A549 (cell line): Measurements from ENCODE around the gene KRT77. TPM values are rescaled to one million over a fixed set of nuclear protein-coding genes. Genes with fewer than 3 reads are reported as not detected.

Experiments used
- ATAC-seq, 2 experiments: fragments of 200-7000 bp in 1 of 2; fragments of >200 bp in 1 of 2; cut with Nextera tagmentation in 1 of 2; cut with Tn5 transposase in 1 of 2; 3 replicates each; pipeline versions ENCODE4 v1.8.0 to v1.9.1; 2018 to 2020; ENCODE audit warnings: mild to moderate bottlenecking in 1 of 2, moderate library complexity in 1 of 2
- CTCF ChIA-PET: fragments of 300-600 bp; sonication (Branson Sonifier 250); formaldehyde crosslinking; extraction: SDS; loops from one replicate; lab custom pipeline; 2021; ENCODE audit warnings: antibody characterized with exemption, inconsistent platforms; lab: Yijun Ruan, JAX
- POLR2A ChIA-PET: fragments of 350-600 bp; formaldehyde crosslinking; extraction: SDS; loops from one replicate; lab custom pipeline; 2021; ENCODE audit warnings: antibody characterized with exemption, inconsistent platforms; lab: Yijun Ruan, JAX
- DNase-seq, 2 experiments: peaks; one replicate each; pipeline versions ENCODE4 v3.0.0 to v3.0.0-alpha.2; 2011 to 2016; ENCODE audit warnings: low read depth in 1 of 2, low spot score in 1 of 2
- FAIRE-seq: peaks from 2 replicates; lab custom pipeline; 2011; peaks lifted over from hg19 to GRCh38; lab: Jason Lieb, UNC
- H3K27ac ChIP-seq, 2 experiments: fragments of >200 bp; sonication (Bioruptor Twin); formaldehyde crosslinking; 3 replicates each; pipeline ENCODE4 v1.5.1; 2016 to 2017
- H3K4me1 ChIP-seq: fragments of >200 bp; sonication (Bioruptor Twin); formaldehyde crosslinking; 3 replicates; pipeline ENCODE4 v1.6.1; 2016
- H3K4me2 ChIP-seq: fragments of >200 bp; sonication (Bioruptor Twin); formaldehyde crosslinking; 3 replicates; pipeline ENCODE4 v1.6.1; 2016
- H3K4me3 ChIP-seq: fragments of >200 bp; sonication (Bioruptor Twin); formaldehyde crosslinking; 3 replicates; pipeline ENCODE4 v1.5.1; 2016
- H3K9me3 ChIP-seq: fragments of >200 bp; sonication (Bioruptor Twin); formaldehyde crosslinking; 3 replicates; pipeline ENCODE4 v1.6.1; 2016
- BCL3 ChIP-seq: fragments of >200 bp; sonication (Bioruptor Twin); formaldehyde crosslinking; IDR thresholded peaks from 3 replicates; pipeline ENCODE4 v1.6.1; 2016
- BHLHE40 ChIP-seq: IDR thresholded peaks from 2 replicates; pipeline ENCODE4 v1.6.1; 2012; ENCODE audit warnings: low read depth, low read length, inconsistent platforms
- CBX2 ChIP-seq: fragments of 200-600 bp; sonication (generic); IDR thresholded peaks from 2 replicates; pipeline ENCODE4 v1.6.1; 2016; ENCODE audit warnings: low read depth, mild to moderate bottlenecking, borderline replicate concordance
- CHD2 ChIP-seq: fragments of 150-350 bp; IDR thresholded peaks from 2 replicates; pipeline ENCODE4 v1.6.1; 2014; ENCODE audit warnings: low read length; ENCODE audit not compliant: partially characterized antibody
- E2F6 ChIP-seq: IDR thresholded peaks from 2 replicates; pipeline ENCODE4 v1.6.1; 2012; ENCODE audit warnings: low read depth, borderline replicate concordance
- ELK1 ChIP-seq: fragments of 150-350 bp; IDR thresholded peaks from 2 replicates; pipeline ENCODE4 v1.6.1; 2014; ENCODE audit warnings: low read depth, mild to moderate bottlenecking, low read length
- ESRRA ChIP-seq: fragments of 150-350 bp; IDR thresholded peaks from 2 replicates; pipeline ENCODE4 v1.6.1; 2014; ENCODE audit warnings: mild to moderate bottlenecking, low read length, borderline replicate concordance
- FOSL2 ChIP-seq, 2 experiments: fragments of 450-650 bp in 1 of 2; fragments of >200 bp in 1 of 2; sonication (Bioruptor Twin) in 1 of 2; formaldehyde crosslinking; IDR thresholded peaks; 2 replicates each; pipeline versions ENCODE4 v1.5.0 to v1.6.1; 2016 to 2020; ENCODE audit warnings: mild to moderate bottlenecking in 1 of 2, moderate library complexity in 1 of 2
- HDAC2 ChIP-seq: fragments of 200-600 bp; sonication (generic); IDR thresholded peaks from 2 replicates; pipeline ENCODE4 v1.6.1; 2016
- HES2 ChIP-seq: fragments of >200 bp; sonication (Bioruptor Twin); formaldehyde crosslinking; IDR thresholded peaks from 2 replicates; pipeline ENCODE4 v1.6.1; 2016
- HOXA7 ChIP-seq: fragments of 250-450 bp; sonication (Bioruptor Pico); IDR thresholded peaks from 2 replicates; pipeline ENCODE4 v1.5.0; 2020; ENCODE audit warnings: mild to moderate bottlenecking, moderate library complexity
- HOXB13 ChIP-seq: fragments of 250-450 bp; sonication (Bioruptor Pico); IDR thresholded peaks from 2 replicates; pipeline ENCODE4 v1.5.0; 2020; ENCODE audit warnings: low read depth, mild to moderate bottlenecking, moderate library complexity
- JUN ChIP-seq, 2 experiments: fragments of >200 bp; sonication (Bioruptor Twin); formaldehyde crosslinking; IDR thresholded peaks; 2 replicates in 1 of 2; 3 replicates in 1 of 2; pipeline ENCODE4 v1.6.1; 2016 to 2017
- KDM1A ChIP-seq: fragments of 200-600 bp; sonication (generic); IDR thresholded peaks from 2 replicates; pipeline ENCODE4 v1.6.1; 2016; ENCODE audit warnings: low read depth, mild to moderate bottlenecking
- KDM5A ChIP-seq: fragments of 200-600 bp; sonication (generic); IDR thresholded peaks from 2 replicates; pipeline ENCODE4 v1.6.1; 2016; ENCODE audit warnings: antibody characterized with exemption, mild to moderate bottlenecking
- MAZ ChIP-seq: fragments of 150-350 bp; IDR thresholded peaks from 2 replicates; pipeline ENCODE4 v1.6.1; 2014; ENCODE audit warnings: antibody characterized with exemption, low read depth, low read length, borderline replicate concordance
- MYC ChIP-seq: IDR thresholded peaks from 2 replicates; pipeline ENCODE4 v1.6.1; 2012; ENCODE audit warnings: mild to moderate bottlenecking, inconsistent platforms, low read length, improper control_type of control experiment, borderline replicate concordance
- NPAS2 ChIP-seq: fragments of 250-450 bp; sonication (Bioruptor Pico); IDR thresholded peaks from 2 replicates; pipeline ENCODE4 v1.8.0; 2022; ENCODE audit warnings: mild to moderate bottlenecking, moderate library complexity, borderline replicate concordance
- NR3C1 ChIP-seq: fragments of >200 bp; sonication (Bioruptor Twin); formaldehyde crosslinking; IDR thresholded peaks from 3 replicates; pipeline ENCODE4 v1.6.1; 2017
- POLR2A ChIP-seq: IDR thresholded peaks from 2 replicates; pipeline ENCODE4 v1.6.1; 2012; ENCODE audit warnings: mild to moderate bottlenecking, low read length
- RAD21 ChIP-seq, 2 experiments: fragments of >200 bp in 1 of 2; sonication (Bioruptor Twin) in 1 of 2; formaldehyde crosslinking in 1 of 2; IDR thresholded peaks in 1 of 2; conservative IDR thresholded peaks in 1 of 2; 2 replicates in 1 of 2; 3 replicates in 1 of 2; pipeline ENCODE4 v1.6.1; 2012 to 2018; ENCODE audit warnings: inconsistent platforms in 1 of 2
- RARB ChIP-seq: fragments of 250-450 bp; sonication (Bioruptor Pico); IDR thresholded peaks from 2 replicates; pipeline ENCODE4 v1.8.0; 2021; ENCODE audit warnings: mild to moderate bottlenecking, moderate library complexity
- RCOR1 ChIP-seq: fragments of 150-350 bp; IDR thresholded peaks from 2 replicates; pipeline ENCODE4 v1.6.1; 2014; ENCODE audit warnings: antibody characterized with exemption, low read length, low read depth
- REST ChIP-seq: fragments of 200-600 bp; sonication (generic); IDR thresholded peaks from 2 replicates; pipeline ENCODE4 v1.6.1; 2016; ENCODE audit warnings: antibody characterized with exemption, mild to moderate bottlenecking, moderate library complexity
- RNF2 ChIP-seq: fragments of 200-600 bp; sonication (generic); IDR thresholded peaks from 2 replicates; pipeline ENCODE4 v1.6.1; 2016; ENCODE audit warnings: low read depth, mild to moderate bottlenecking, antibody characterized with exemption, moderate library complexity, borderline replicate concordance
- TP53 ChIP-seq: fragments of 250-450 bp; sonication (Bioruptor Pico); IDR thresholded peaks from 2 replicates; pipeline ENCODE4 v1.5.0; 2021; ENCODE audit warnings: mild to moderate bottlenecking, moderate library complexity
- WGBS: methylation state at CpG from one replicate; pipeline ENCODE4 v1.1.6; 2017; ENCODE audit errors: missing lambda C conversion rate; 5-methylcytosine and 5-hydroxymethylcytosine counted together
- polyA plus RNA-seq, 4 experiments: library from polyadenylated mRNA; depleted of rRNA in 3 of 4; stranded (reverse); fragments of >200 nt; fragmentation: RNase III in 1 of 4; extraction: RNeasy Plus Mini Kit Qiagen cat#74134 plus additional on column Dnase treatment in 1 of 4; gene quantifications; 2 replicates in 3 of 4; 3 replicates in 1 of 4; pipeline ENCODE4 v1.2.3, GENCODE V29; 2011 to 2017

The KRT77 gene
- polyA plus RNA-seq, 2 of the 4 experiments (the other 2 are of a cell fraction), result 0.03 TPM; not detected in 1

- no peak overlapping the region for H3K4me2 ChIP-seq
- no peak overlapping the region for H3K27ac ChIP-seq
- TF ChIP-seq NR3C1 (no peak), KDM1A (no peak), MAZ (no peak), POLR2A (no peak), HOXA7 (CRISPR knock-in tag) (no peak), ESRRA (no peak), ELK1 (no peak), HES2 (no peak), NPAS2 (CRISPR knock-in tag) (no peak), HDAC2 (no peak)
- FAIRE-seq (no peak), DNase-seq (no peak), ATAC-seq (no peak)
- no peaks in the 10 kb centered on the region; the same call in 2 of the 3 replicates for H3K4me1 ChIP-seq
- no peaks in the 10 kb centered on the region for H3K9me3 ChIP-seq
- H3K4me3 ChIP-seq, result no peak overlapping the region
- ChIA-PET CTCF (interaction anchor here (1.8 to 3.3 kb wide), 2 partner anchors 42 to 191 kb away, joined by 5 to 9 read pairs; no protein-coding TSS in a partner anchor), POLR2A (no interaction called here)
- WGBS, result 95% methylated on average over 4 of the region's 4 CpGs
These were observed 28.9 kb downstream of the KRT77 start for GRCh38 chr12:52674433-52674775.

- FAIRE-seq, result no peak
These were observed 29.5 kb downstream of the KRT77 start for GRCh38 chr12:52673713-52674432.

More at GRCh38 chr12:52673713-52674432, 29.5 kb downstream of the KRT77 start:
- ChIA-PET CTCF (interaction anchor here (0.8 to 3.3 kb wide), 3 partner anchors 43 to 192 kb away, joined by 3 to 9 read pairs (median 5); no protein-coding TSS in a partner anchor), POLR2A (no interaction called here)
- DNase-seq, result no peak
- Histone ChIP-seq H3K27ac (no peak overlapping the region), H3K4me2 (no peak overlapping the region), H3K4me3 (no peak overlapping the region), H3K4me1 (no peaks in the 10 kb centered on the region; the same call in 2 of the 3 replicates), H3K9me3 (no peaks in the 10 kb centered on the region)
- no peak for ATAC-seq
- WGBS, result 32% methylated on average over 3 of the region's 3 CpGs
- TF ChIP-seq POLR2A (no peak), FOSL2 (IDR thresholded peaks at IDR 0.05) (no peak), FOSL2 (CRISPR knock-in tag; IDR thresholded peaks at IDR 0.05) (no peak), KDM1A (no peak), RNF2 (no peak), CBX2 (no peak), ESRRA (no peak), KDM5A (no peak), TP53 (CRISPR knock-in tag) (no peak), BHLHE40 (no peak), RARB (CRISPR knock-in tag) (no peak), CHD2 (no peak), E2F6 (no peak), BCL3 (no peak), RCOR1 (no peak), HOXB13 (CRISPR knock-in tag) (no peak), REST (no peak), MYC (no peak), RAD21 (conservative IDR thresholded peaks at IDR 0.05 in 1 of 2, IDR thresholded peaks at IDR 0.05 in 1 of 2) (no peak), JUN (IDR thresholded peaks at IDR 0.05) (no peak)
